Transverse colon (tissue), 4 donors: ENCODE results near the gene ME3. TPM values are rescaled to one million over a fixed set of nuclear protein-coding genes. Genes with fewer than 3 reads are reported as not detected.

ENCODE experiments used
- DNase-seq: peaks from one replicate; pipeline ENCODE4 v3.0.0-alpha.2; 2019
- H3K27ac ChIP-seq, 4 donors: fragments of 200-600 bp; sonication (generic); 2 replicates each; pipeline ENCODE4 v1.5.1; 2016 to 2018; ENCODE audit warnings: inconsistent platforms in 4 of 4
- H3K27me3 ChIP-seq: fragments of 200-600 bp; sonication (generic); 2 replicates; pipeline ENCODE4 v1.5.1; 2017; ENCODE audit warnings: inconsistent platforms
- H3K36me3 ChIP-seq, 4 donors: fragments of 200-600 bp; sonication (generic); 2 replicates each; pipeline ENCODE4 v1.5.1; 2017 to 2019; ENCODE audit warnings: inconsistent platforms in 4 of 4
- H3K4me1 ChIP-seq, 4 donors: fragments of 200-600 bp; sonication (generic); 2 replicates each; pipeline ENCODE4 v1.5.1; 2017 to 2020; ENCODE audit warnings: inconsistent platforms in 4 of 4
- H3K4me3 ChIP-seq, 4 donors: fragments of 200-600 bp; sonication (generic); 1 replicate in 1 of 4; 2 replicates in 3 of 4; pipeline versions ENCODE4 v1.5.1 to v1.6.1; 2017 to 2019; ENCODE audit warnings: inconsistent platforms in 4 of 4
- H3K9me3 ChIP-seq, 2 donors: fragments of 200-600 bp; sonication (generic); 2 replicates each; pipeline ENCODE4 v1.5.1; 2017 to 2019; ENCODE audit warnings: inconsistent platforms in 2 of 2
- CTCF ChIP-seq, 5 experiments: fragments of 200-600 bp in 3 of 5; fragments of 450-650 bp in 2 of 5; sonication (generic) in 3 of 5; IDR thresholded peaks; 1 replicate in 2 of 5; 2 replicates in 3 of 5; pipeline ENCODE4 v1.5.1; 2016 to 2017; ENCODE audit warnings: antibody characterized with exemption in 5 of 5, inconsistent platforms in 3 of 5, mild to moderate bottlenecking in 2 of 5, moderate library complexity in 1 of 5
- EP300 ChIP-seq: sonication (generic); formaldehyde crosslinking; IDR thresholded peaks from one replicate; pipeline ENCODE4 v1.6.1; 2017; ENCODE audit warnings: antibody characterized with exemption, low read depth
- POLR2A ChIP-seq: fragments of 450-650 bp; IDR thresholded peaks from one replicate; pipeline ENCODE4 v1.6.1; 2016; ENCODE audit warnings: antibody characterized with exemption, mild to moderate bottlenecking, moderate library complexity
- POLR2AphosphoS5 ChIP-seq, 3 donors: sonication (generic); formaldehyde crosslinking; IDR thresholded peaks; one replicate each; pipeline ENCODE4 v1.6.1; 2016; ENCODE audit warnings: antibody characterized with exemption in 3 of 3
- WGBS, 2 donors: methylation state at CpG; one replicate each; pipeline ENCODE4 v1.1.5; 2018; ENCODE audit warnings: low coverage in 1 of 2; 5-methylcytosine and 5-hydroxymethylcytosine counted together
- in situ Hi-C, 4 donors: fragments of 200-750 bp; cut with MboI; loops; one replicate each; pipeline versions ENCODE4 v1.15.0 to v1.15.1; 2017; ENCODE audit warnings: low sequenced_read_pairs in 3 of 4, low pct_ligation_motif_present in 1 of 4, low pct_unique_long_range_greater_than_20kb in 1 of 4
- intact Hi-C: fragments of 100-400 bp; cut with DNase I; formaldehyde crosslinking; loops from one replicate; pipeline ENCODE4 v1.15.1; 2023; ENCODE audit warnings: low total_unique reads
- total RNA-seq, 4 donors: library from RNA; depleted of rRNA; stranded (reverse); fragments of >200 nt; gene quantifications; one replicate each; pipeline ENCODE4 v1.1.0, GENCODE V29; 2016

The ME3 gene
- total RNA-seq, 4 donors from 2014 or later = 91.8 to 258 (median 116) TPM

GRCh38 chr11:86497310-86497709 lies 175.1 kb downstream of the ME3 start:
- 81% methylated on average over 2 of the region's 2 CpGs; no CpG with 5 or more reads in 1 of the 2 donors for WGBS, 2 donors
- TF ChIP-seq POLR2AphosphoS5 (IDR thresholded peaks at IDR 0.05) (no peak), POLR2A (no peak), EP300 (no peak), CTCF (IDR thresholded peaks at IDR 0.05) (no peak)
- Histone ChIP-seq H3K4me3 (no peak overlapping the region), H3K4me1 (peaks cover 0 to 12% (median 0%) of the 10 kb centered on the region in 4 donors), H3K27me3 (no peaks in the 10 kb centered on the region), H3K9me3 (no peaks in the 10 kb centered on the region), H3K27ac (no peak overlapping the region), H3K36me3 (no peaks in the 10 kb centered on the region)
- no peak for DNase-seq
- intact Hi-C loops (no loop called here), in situ Hi-C loops (no loop called here)

GRCh38 chr11:86495351-86495750 lies 177.1 kb downstream of the ME3 start:
- no peaks in the 10 kb centered on the region for H3K9me3 ChIP-seq
- in situ Hi-C loops = no loop called here
- TF ChIP-seq CTCF (IDR thresholded peaks at IDR 0.05) (no peak), POLR2A (no peak), EP300 (no peak), POLR2AphosphoS5 (IDR thresholded peaks at IDR 0.05) (no peak)
- no peak overlapping the region for H3K4me3 ChIP-seq
- 80% methylated on average over 2 of the region's 2 CpGs; no CpG with 5 or more reads in 1 of the 2 donors for WGBS, 2 donors
- no peak overlapping the region for H3K27ac ChIP-seq
- H3K36me3 ChIP-seq = no peaks in the 10 kb centered on the region
- intact Hi-C loops = no loop called here
- H3K27me3 ChIP-seq = no peaks in the 10 kb centered on the region
- peaks cover 0 to 12% (median 0%) of the 10 kb centered on the region in 4 donors for H3K4me1 ChIP-seq
- no peak for DNase-seq

- TF ChIP-seq POLR2AphosphoS5 (IDR thresholded peaks at IDR 0.05) (no peak), POLR2A (no peak), CTCF (IDR thresholded peaks at IDR 0.05) (no peak), EP300 (no peak)
- 67 to 86% methylated on average over 1 to 4 of the region's 4 CpGs for WGBS, 2 donors
- intact Hi-C loops (no loop called here), in situ Hi-C loops (no loop called here)
- Histone ChIP-seq H3K27me3 (no peaks in the 10 kb centered on the region), H3K27ac (no peak overlapping the region), H3K36me3 (no peaks in the 10 kb centered on the region), H3K4me3 (no peak overlapping the region), H3K4me1 (no peaks in the 10 kb centered on the region), H3K9me3 (no peaks in the 10 kb centered on the region)
- no peak for DNase-seq
These were observed 179.9 kb downstream of the ME3 start for GRCh38 chr11:86492370-86493010.

GRCh38 chr11:86491027-86491426 lies 181.4 kb downstream of the ME3 start:
- 43 to 86% methylated on average over 1 to 4 of the region's 4 CpGs for WGBS, 2 donors
- no peaks in the 10 kb centered on the region for H3K27me3 ChIP-seq

More at GRCh38 chr11:86491027-86491426, 181.4 kb downstream of the ME3 start:
- intact Hi-C loops (no loop called here), in situ Hi-C loops (no loop called here)
- no peak overlapping the region for H3K27ac ChIP-seq
- TF ChIP-seq CTCF (IDR thresholded peaks at IDR 0.05) = no peak
- TF ChIP-seq EP300 = no peak
- TF ChIP-seq POLR2AphosphoS5 (IDR thresholded peaks at IDR 0.05) = no peak
- TF ChIP-seq POLR2A = no peak
- no peaks in the 10 kb centered on the region for H3K4me1 ChIP-seq
- H3K9me3 ChIP-seq = no peaks in the 10 kb centered on the region
- no peak overlapping the region for H3K4me3 ChIP-seq
- no peak for DNase-seq
- H3K36me3 ChIP-seq = no peaks in the 10 kb centered on the region
